ENCODE data around the gene PTPN2. TPM values are rescaled to one million over a fixed set of nuclear protein-coding genes. Genes with fewer than 3 reads are reported as not detected.

Gene PTPN2
- total and polyA plus RNA-seq, 2 donors = 116 to 155 TPM

GRCh38 chr18:12836551-12836950 is 47.5 kb downstream of the PTPN2 start:
- 86% methylated on average over 5 of the region's 5 CpGs for WGBS
- Histone ChIP-seq H3K27me3 (ENCODE audit: control insufficient read depth in 2 of 2, insufficient read depth in 1 of 2, low read length in 1 of 2) (no peaks in the 10 kb centered on the region), H3K4me3 (ENCODE audit: low read length in 2 of 2) (no peak overlapping the region), H3K4me1 (ENCODE audit: control insufficient read depth in 2 of 2, insufficient read depth in 2 of 2, low read length in 2 of 2) (peaks cover 19 to 30% of the 10 kb centered on the region in 2 donors), H3K36me3 (ENCODE audit: control insufficient read depth in 2 of 2, insufficient read depth in 2 of 2, low read length in 1 of 2) (peaks cover 13 to 49% of the 10 kb centered on the region in 2 donors), H3K27ac (ENCODE audit: low read depth in 1 of 2, low read length in 1 of 2) (peak overlapping the region in 1 of 2 donors; percentile 70), H3K9me3 (ENCODE audit: control insufficient read depth in 2 of 2, insufficient read depth in 1 of 2, low read length in 1 of 2) (no peaks in the 10 kb centered on the region)
- DNase-seq (ENCODE audit: low read depth in 6 of 9, low spot score in 9 of 9) = no peak

GRCh38 chr18:12828116-12829051 is 55.7 kb downstream of the PTPN2 start:
- DNase-seq (ENCODE audit: low read depth in 6 of 9, low spot score in 9 of 9) = no peak
- peaks cover 46 to 86% of the 10 kb centered on the region in 2 donors for H3K36me3 ChIP-seq (ENCODE audit: control insufficient read depth in 2 of 2, insufficient read depth in 2 of 2, low read length in 1 of 2)
- no peaks in the 10 kb centered on the region for H3K4me1 ChIP-seq (ENCODE audit: control insufficient read depth in 2 of 2, insufficient read depth in 2 of 2, low read length in 2 of 2)
- no peak overlapping the region for H3K27ac ChIP-seq (ENCODE audit: low read depth in 1 of 2, low read length in 1 of 2)
- H3K9me3 ChIP-seq (ENCODE audit: control insufficient read depth in 2 of 2, insufficient read depth in 1 of 2, low read length in 1 of 2) = peaks cover 3 to 5% of the 10 kb centered on the region in 2 donors
- H3K27me3 ChIP-seq (ENCODE audit: control insufficient read depth in 2 of 2, insufficient read depth in 1 of 2, low read length in 1 of 2) = no peaks in the 10 kb centered on the region
- WGBS = 100% methylated on average over 4 of the region's 4 CpGs
- H3K4me3 ChIP-seq (ENCODE audit: low read length in 2 of 2) = no peak overlapping the region

- Histone ChIP-seq H3K36me3 (ENCODE audit: control insufficient read depth in 2 of 2, insufficient read depth in 2 of 2, low read length in 1 of 2) (peaks cover 43 to 87% of the 10 kb centered on the region in 2 donors), H3K4me3 (ENCODE audit: low read length in 2 of 2) (no peak overlapping the region), H3K4me1 (ENCODE audit: control insufficient read depth in 2 of 2, insufficient read depth in 2 of 2, low read length in 2 of 2) (no peaks in the 10 kb centered on the region), H3K9me3 (ENCODE audit: control insufficient read depth in 2 of 2, insufficient read depth in 1 of 2, low read length in 1 of 2) (peaks cover 3 to 5% of the 10 kb centered on the region in 2 donors), H3K27ac (ENCODE audit: low read depth in 1 of 2, low read length in 1 of 2) (no peak overlapping the region), H3K27me3 (ENCODE audit: control insufficient read depth in 2 of 2, insufficient read depth in 1 of 2, low read length in 1 of 2) (no peaks in the 10 kb centered on the region)
- DNase-seq (ENCODE audit: low read depth in 6 of 9, low spot score in 9 of 9) = no peak
- 96% methylated on average over 3 of the region's 3 CpGs for WGBS
These were observed 56.4 kb downstream of the PTPN2 start for GRCh38 chr18:12827588-12827987.

- Histone ChIP-seq H3K36me3 (ENCODE audit: control insufficient read depth in 2 of 2, insufficient read depth in 2 of 2, low read length in 1 of 2) (peaks cover 42 to 87% of the 10 kb centered on the region in 2 donors), H3K27me3 (ENCODE audit: control insufficient read depth in 2 of 2, insufficient read depth in 1 of 2, low read length in 1 of 2) (no peaks in the 10 kb centered on the region), H3K9me3 (ENCODE audit: control insufficient read depth in 2 of 2, insufficient read depth in 1 of 2, low read length in 1 of 2) (peaks cover 3 to 5% of the 10 kb centered on the region in 2 donors), H3K4me1 (ENCODE audit: control insufficient read depth in 2 of 2, insufficient read depth in 2 of 2, low read length in 2 of 2) (peaks cover 8 to 12% of the 10 kb centered on the region in 2 donors), H3K27ac (ENCODE audit: low read depth in 1 of 2, low read length in 1 of 2) (no peak overlapping the region), H3K4me3 (ENCODE audit: low read length in 2 of 2) (no peak overlapping the region)
- DNase-seq (ENCODE audit: low read depth in 6 of 9, low spot score in 9 of 9) = no peak
- WGBS = 98% methylated on average over 2 of the region's 2 CpGs
These were observed 58.8 kb downstream of the PTPN2 start for GRCh38 chr18:12825230-12825629.

GRCh38 chr18:12823892-12824291 is 60.1 kb downstream of the PTPN2 start:
- no peaks in the 10 kb centered on the region for H3K27me3 ChIP-seq (ENCODE audit: control insufficient read depth in 2 of 2, insufficient read depth in 1 of 2, low read length in 1 of 2)
- peaks cover 3 to 5% of the 10 kb centered on the region in 2 donors for H3K9me3 ChIP-seq (ENCODE audit: control insufficient read depth in 2 of 2, insufficient read depth in 1 of 2, low read length in 1 of 2)
- H3K4me3 ChIP-seq (ENCODE audit: low read length in 2 of 2) = no peak overlapping the region
- H3K4me1 ChIP-seq (ENCODE audit: control insufficient read depth in 2 of 2, insufficient read depth in 2 of 2, low read length in 2 of 2) = peaks cover 14 to 21% of the 10 kb centered on the region in 2 donors
- no peak for DNase-seq (ENCODE audit: low read depth in 6 of 9, low spot score in 9 of 9)
- 98% methylated on average over 2 of the region's 2 CpGs for WGBS
- H3K27ac ChIP-seq (ENCODE audit: low read depth in 1 of 2, low read length in 1 of 2) = no peak overlapping the region
- H3K36me3 ChIP-seq (ENCODE audit: control insufficient read depth in 2 of 2, insufficient read depth in 2 of 2, low read length in 1 of 2) = peaks cover 36 to 83% of the 10 kb centered on the region in 2 donors

GRCh38 chr18:12821408-12821807 is 62.6 kb downstream of the PTPN2 start:
- Histone ChIP-seq H3K27me3 (ENCODE audit: control insufficient read depth in 2 of 2, insufficient read depth in 1 of 2, low read length in 1 of 2) (no peaks in the 10 kb centered on the region), H3K36me3 (ENCODE audit: control insufficient read depth in 2 of 2, insufficient read depth in 2 of 2, low read length in 1 of 2) (peaks cover 29 to 80% of the 10 kb centered on the region in 2 donors), H3K9me3 (ENCODE audit: control insufficient read depth in 2 of 2, insufficient read depth in 1 of 2, low read length in 1 of 2) (no peaks in the 10 kb centered on the region), H3K27ac (ENCODE audit: low read depth in 1 of 2, low read length in 1 of 2) (peak overlapping the region in 1 of 2 donors; percentile 23), H3K4me1 (ENCODE audit: control insufficient read depth in 2 of 2, insufficient read depth in 2 of 2, low read length in 2 of 2) (peaks cover 14 to 21% of the 10 kb centered on the region in 2 donors), H3K4me3 (ENCODE audit: low read length in 2 of 2) (no peak overlapping the region)
- no peak for DNase-seq (ENCODE audit: low read depth in 6 of 9, low spot score in 9 of 9)
- 96% methylated on average over 3 of the region's 3 CpGs for WGBS

GRCh38 chr18:12820506-12820905 is 63.5 kb downstream of the PTPN2 start:
- peak overlapping the region in 1 of 2 donors; percentile 44 for H3K27ac ChIP-seq (ENCODE audit: low read depth in 1 of 2, low read length in 1 of 2)
- no peaks in the 10 kb centered on the region for H3K9me3 ChIP-seq (ENCODE audit: control insufficient read depth in 2 of 2, insufficient read depth in 1 of 2, low read length in 1 of 2)
- H3K4me1 ChIP-seq (ENCODE audit: control insufficient read depth in 2 of 2, insufficient read depth in 2 of 2, low read length in 2 of 2) = peaks cover 14 to 21% of the 10 kb centered on the region in 2 donors
- H3K27me3 ChIP-seq (ENCODE audit: control insufficient read depth in 2 of 2, insufficient read depth in 1 of 2, low read length in 1 of 2) = no peaks in the 10 kb centered on the region
- WGBS = 56% methylated on average over 6 of the region's 6 CpGs
- peaks cover 34 to 81% of the 10 kb centered on the region in 2 donors for H3K36me3 ChIP-seq (ENCODE audit: control insufficient read depth in 2 of 2, insufficient read depth in 2 of 2, low read length in 1 of 2)
- no peak for DNase-seq (ENCODE audit: low read depth in 6 of 9, low spot score in 9 of 9)
- no peak overlapping the region for H3K4me3 ChIP-seq (ENCODE audit: low read length in 2 of 2)

GRCh38 chr18:12819841-12820240 is 64.2 kb downstream of the PTPN2 start:
- DNase-seq (ENCODE audit: low read depth in 6 of 9, low spot score in 9 of 9) = no peak
- 85% methylated on average over 5 of the region's 5 CpGs for WGBS
- Histone ChIP-seq H3K27me3 (ENCODE audit: control insufficient read depth in 2 of 2, insufficient read depth in 1 of 2, low read length in 1 of 2) (no peaks in the 10 kb centered on the region), H3K4me1 (ENCODE audit: control insufficient read depth in 2 of 2, insufficient read depth in 2 of 2, low read length in 2 of 2) (peaks cover 14 to 21% of the 10 kb centered on the region in 2 donors), H3K4me3 (ENCODE audit: low read length in 2 of 2) (no peak overlapping the region), H3K27ac (ENCODE audit: low read depth in 1 of 2, low read length in 1 of 2) (peak overlapping the region; percentile 71), H3K36me3 (ENCODE audit: control insufficient read depth in 2 of 2, insufficient read depth in 2 of 2, low read length in 1 of 2) (peaks cover 29 to 79% of the 10 kb centered on the region in 2 donors), H3K9me3 (ENCODE audit: control insufficient read depth in 2 of 2, insufficient read depth in 1 of 2, low read length in 1 of 2) (no peaks in the 10 kb centered on the region)

GRCh38 chr18:12819322-12819721 is 64.7 kb downstream of the PTPN2 start:
- H3K27me3 ChIP-seq (ENCODE audit: control insufficient read depth in 2 of 2, insufficient read depth in 1 of 2, low read length in 1 of 2) = no peaks in the 10 kb centered on the region
- peaks cover 14 to 21% of the 10 kb centered on the region in 2 donors for H3K4me1 ChIP-seq (ENCODE audit: control insufficient read depth in 2 of 2, insufficient read depth in 2 of 2, low read length in 2 of 2)
- peaks cover 30 to 80% of the 10 kb centered on the region in 2 donors for H3K36me3 ChIP-seq (ENCODE audit: control insufficient read depth in 2 of 2, insufficient read depth in 2 of 2, low read length in 1 of 2)
- DNase-seq (ENCODE audit: low read depth in 6 of 9, low spot score in 9 of 9) = peak in 1 of 9 donors; percentile 33
- no peaks in the 10 kb centered on the region for H3K9me3 ChIP-seq (ENCODE audit: control insufficient read depth in 2 of 2, insufficient read depth in 1 of 2, low read length in 1 of 2)
- H3K4me3 ChIP-seq (ENCODE audit: low read length in 2 of 2) = no peak overlapping the region
- H3K27ac ChIP-seq (ENCODE audit: low read depth in 1 of 2, low read length in 1 of 2) = peak overlapping the region in 1 of 2 donors; percentile 71
- WGBS = 64% methylated on average over 3 of the region's 3 CpGs
